HEK293T (cell line): Measurements from ENCODE around the gene SLC5A2.
"Not testable (repeated sequence)": the region's sequence is repeated elsewhere in the genome, so short reads cannot be mapped to it uniquely, and the experiment has no call there.

Source experiments
- CTCF ChIA-PET: fragments of 350-600 bp; formaldehyde crosslinking; extraction: SDS; loops from one replicate; lab custom pipeline; 2021; ENCODE audit warnings: antibody characterized with exemption, inconsistent platforms; lab: Yijun Ruan, JAX
- POLR2A ChIA-PET: fragments of 350-600 bp; formaldehyde crosslinking; extraction: SDS; loops from one replicate; lab custom pipeline; 2020; ENCODE audit warnings: antibody characterized with exemption, inconsistent platforms; lab: Yijun Ruan, JAX
- DNase-seq: peaks from one replicate; pipeline ENCODE4 v3.0.0; 2012; ENCODE audit warnings: mixed read lengths; ENCODE audit errors: extremely low spot score
- ARNT ChIP-seq: fragments of 450-650 bp; IDR thresholded peaks from 2 replicates; pipeline ENCODE4 v1.6.1; 2017; ENCODE audit warnings: mild to moderate bottlenecking
- BHLHE40 ChIP-seq: fragments of 450-650 bp; IDR thresholded peaks from 2 replicates; pipeline ENCODE4 v1.6.1; 2016; ENCODE audit warnings: mild to moderate bottlenecking, moderate library complexity, borderline replicate concordance
- CTBP1 ChIP-seq: fragments of 450-650 bp; IDR thresholded peaks from 2 replicates; pipeline ENCODE4 v1.6.1; 2016; ENCODE audit warnings: borderline replicate concordance
- ELF4 ChIP-seq: fragments of 450-650 bp; IDR thresholded peaks from 2 replicates; pipeline ENCODE4 v1.6.1; 2017; ENCODE audit warnings: antibody characterized with exemption
- FOXA1 ChIP-seq: fragments of 450-650 bp; IDR thresholded peaks from 2 replicates; pipeline ENCODE4 v1.6.1; 2016; ENCODE audit warnings: mild to moderate bottlenecking
- FOXK2 ChIP-seq: fragments of 450-650 bp; IDR thresholded peaks from 2 replicates; pipeline ENCODE4 v1.6.1; 2016; ENCODE audit warnings: mild to moderate bottlenecking
- FOXM1 ChIP-seq: fragments of 450-650 bp; IDR thresholded peaks from 2 replicates; pipeline ENCODE4 v1.6.1; 2017; ENCODE audit warnings: mild to moderate bottlenecking, borderline replicate concordance
- HDGF ChIP-seq: fragments of 450-650 bp; IDR thresholded peaks from 2 replicates; pipeline ENCODE4 v1.6.1; 2017; ENCODE audit warnings: antibody characterized with exemption, borderline replicate concordance
- L3MBTL2 ChIP-seq: fragments of 450-650 bp; conservative IDR thresholded peaks from 2 replicates; pipeline ENCODE4 v1.6.1; 2016; ENCODE audit warnings: mild to moderate bottlenecking
- LEF1 ChIP-seq: fragments of 450-650 bp; IDR thresholded peaks from 2 replicates; pipeline ENCODE4 v1.6.1; 2017; ENCODE audit warnings: mild to moderate bottlenecking, borderline replicate concordance
- NFRKB ChIP-seq: fragments of 450-650 bp; IDR thresholded peaks from 2 replicates; pipeline ENCODE4 v1.6.1; 2016; ENCODE audit warnings: mild to moderate bottlenecking, moderate library complexity
- PKNOX1 ChIP-seq: fragments of 450-650 bp; IDR thresholded peaks from 2 replicates; pipeline ENCODE4 v1.6.1; 2016
- SP1 ChIP-seq: fragments of 450-650 bp; IDR thresholded peaks from 2 replicates; pipeline ENCODE4 v1.6.1; 2017
- SUZ12 ChIP-seq: fragments of 450-650 bp; IDR thresholded peaks from 2 replicates; pipeline ENCODE4 v1.6.1; 2016; ENCODE audit warnings: mild to moderate bottlenecking
- TARDBP ChIP-seq: fragments of 450-650 bp; IDR thresholded peaks from 2 replicates; pipeline ENCODE4 v1.6.1; 2016
- ZNF384 ChIP-seq: fragments of 450-650 bp; IDR thresholded peaks from 2 replicates; pipeline ENCODE4 v1.6.1; 2016

Gene SLC5A2

GRCh38 chr16:31517800-31518402 lies 35.0 kb downstream of the SLC5A2 start:
- ChIA-PET CTCF (no interaction called here), POLR2A (no interaction called here)
- TF ChIP-seq LEF1 (no peak), CTBP1 (no peak), NFRKB (no peak), FOXK2 (no peak), HDGF (no peak), FOXM1 (no peak), SUZ12 (no peak), FOXA1 (no peak), ARNT (no peak), TARDBP (no peak), ELF4 (no peak), L3MBTL2 (no peak), ZNF384 (no peak)
- no peak for DNase-seq

GRCh38 chr16:31519759-31520431 lies 37.0 kb downstream of the SLC5A2 start:
- ChIA-PET CTCF (no interaction called here), POLR2A (no interaction called here)
- TF ChIP-seq HDGF (no peak), NFRKB (no peak), LEF1 (no peak), SP1 (no peak), BHLHE40 (no peak), FOXA1 (no peak), ZNF384 (no peak), CTBP1 (no peak), L3MBTL2 (no peak), PKNOX1 (no peak), TARDBP (no peak), ELF4 (no peak)
- no peak for DNase-seq

- DNase-seq = no peak
- CTCF ChIA-PET = no interaction called here
- no peak for TF ChIP-seq PKNOX1
- TF ChIP-seq LEF1 = no peak
- no peak for TF ChIP-seq TARDBP
- TF ChIP-seq FOXM1 = no peak
- no peak for TF ChIP-seq BHLHE40
- no peak for TF ChIP-seq ZNF384
- no peak for TF ChIP-seq ARNT
- no peak for TF ChIP-seq SP1
- no peak for TF ChIP-seq ELF4
- TF ChIP-seq SUZ12 = no peak
- POLR2A ChIA-PET = interaction anchor here (1.6 kb wide), 1 partner anchor 11 kb away, joined by 4 read pairs; no protein-coding TSS in a partner anchor
Observed at GRCh38 chr16:31521368-31521767, 38.4 kb downstream of the SLC5A2 start.

GRCh38 chr16:31522071-31522470 lies 39.1 kb downstream of the SLC5A2 start:
- DNase-seq = no peak
- TF ChIP-seq L3MBTL2 (no peak), LEF1 (no peak), NFRKB (no peak), PKNOX1 (no peak), BHLHE40 (no peak), SUZ12 (no peak), TARDBP (no peak), SP1 (no peak)
- CTCF ChIA-PET = no interaction called here
- POLR2A ChIA-PET = interaction anchor here (1.6 kb wide), 1 partner anchor 12 kb away, joined by 4 read pairs; no protein-coding TSS in a partner anchor

- CTCF ChIA-PET, POLR2A ChIA-PET, DNase-seq: not testable (repeated sequence)
Observed at GRCh38 chr16:31523768-31524167, 40.8 kb downstream of the SLC5A2 start.

- POLR2A ChIA-PET = interaction anchor here (0.9 kb wide), 1 partner anchor 17 kb away, joined by 3 read pairs; the partner anchor contains the start of gene RUSF1
- TF ChIP-seq LEF1 (no peak), SUZ12 (no peak), NFRKB (no peak), ZNF384 (no peak), PKNOX1 (no peak), FOXA1 (no peak), ARNT (no peak), TARDBP (no peak), SP1 (no peak), FOXK2 (no peak), L3MBTL2 (no peak), CTBP1 (no peak)
- CTCF ChIA-PET = no interaction called here
- DNase-seq = no peak
Observed at GRCh38 chr16:31525113-31525512, 42.2 kb downstream of the SLC5A2 start.
